ENCODE results near the gene SLC28A3. TPM values are rescaled to one million over a fixed set of nuclear protein-coding genes. Genes with fewer than 3 reads are reported as not detected.
A peak's percentile ranks its signal among the peaks of the same experiment; 100 is the strongest.
"Not testable (repeated sequence)": the region's sequence is repeated elsewhere in the genome, so short reads cannot be mapped to it uniquely, and the experiment has no call there.

SLC28A3 gene
- under 1 TPM; 0.23 to 0.31 TPM for total RNA-seq

GRCh38 chr9:84340535-84340934, at the start of gene SLC28A3:
TSS of gene SLC28A3 (minus strand) at chr9:84340758. CDS start at chr9:84340633, 125 bp downstream.
- H3K4me3 Mint-ChIP-seq, result no peak within 1 kb of the TSS
- intact Hi-C loops (cut with micrococcal nuclease), result no loop called here
- H3K4me1 Mint-ChIP-seq (ENCODE audit: low read depth), result no peaks in the 10 kb centered on the region
- no peak for ATAC-seq
- peaks cover 4% of the 10 kb centered on the region for H3K27me3 Mint-ChIP-seq
- DNase-seq, result no peak
- no peaks in the 10 kb centered on the region for H3K36me3 Mint-ChIP-seq (ENCODE audit: low read depth)
- H3K27ac Mint-ChIP-seq, result no peak within 1 kb of the TSS
- TF ChIP-seq CTCF (IDR thresholded peaks at IDR 0.05), result no peak
- no peaks in the 10 kb centered on the region for H3K9me3 Mint-ChIP-seq
- POLR2A ChIA-PET, result no interaction called here
- CTCF ChIA-PET, result interaction anchor here (1.0 to 1.1 kb wide), 2 partner anchors 24 to 25 kb away, joined by 3 read pairs; no protein-coding TSS in a partner anchor

GRCh38 chr9:84390254-84390653, 49.7 kb upstream of the SLC28A3 start:
- ATAC-seq; H3K4me1 Mint-ChIP-seq (ENCODE audit: low read depth); H3K27me3 Mint-ChIP-seq; H3K9me3 Mint-ChIP-seq; H3K36me3 Mint-ChIP-seq (ENCODE audit: low read depth); CTCF ChIA-PET; H3K4me3 Mint-ChIP-seq; H3K27ac Mint-ChIP-seq; POLR2A ChIA-PET: not testable (repeated sequence)
- intact Hi-C loops (cut with micrococcal nuclease), result loop anchor here (10.0 kb wide), 1 partner anchor 395 kb away; no protein-coding TSS in a partner anchor
- peak; percentile 3 for DNase-seq

- intact Hi-C loops (cut with micrococcal nuclease), result no loop called here
- no peaks in the 10 kb centered on the region for H3K36me3 Mint-ChIP-seq (ENCODE audit: low read depth)
- H3K4me3 Mint-ChIP-seq, result no peak overlapping the region
- H3K27me3 Mint-ChIP-seq, result no peaks in the 10 kb centered on the region
- H3K9me3 Mint-ChIP-seq, result no peaks in the 10 kb centered on the region
- POLR2A ChIA-PET, result no interaction called here
- no peak overlapping the region for H3K27ac Mint-ChIP-seq
- H3K4me1 Mint-ChIP-seq (ENCODE audit: low read depth), result no peaks in the 10 kb centered on the region
- TF ChIP-seq CTCF (IDR thresholded peaks at IDR 0.05), result no peak
- ATAC-seq, result no peak
- CTCF ChIA-PET, result interaction anchor here (6.6 kb wide), 1 partner anchor 9 kb away, joined by 47 read pairs; no protein-coding TSS in a partner anchor
- no peak for DNase-seq
Observed at GRCh38 chr9:84387821-84388220, 47.3 kb upstream of the SLC28A3 start.

GRCh38 chr9:84386753-84387152, 46.2 kb upstream of the SLC28A3 start:
- Mint-ChIP-seq H3K36me3 (ENCODE audit: low read depth) (no peaks in the 10 kb centered on the region), H3K27ac (no peak overlapping the region), H3K4me3 (no peak overlapping the region), H3K4me1 (ENCODE audit: low read depth) (no peaks in the 10 kb centered on the region), H3K27me3 (peaks cover 2% of the 10 kb centered on the region), H3K9me3 (no peaks in the 10 kb centered on the region)
- CTCF ChIA-PET, result interaction anchor here (6.6 kb wide), 1 partner anchor 10 kb away, joined by 47 read pairs; no protein-coding TSS in a partner anchor
- intact Hi-C loops (cut with micrococcal nuclease), result no loop called here
- DNase-seq, result no peak
- no peak for ATAC-seq
- no peak for TF ChIP-seq CTCF (IDR thresholded peaks at IDR 0.05)
- POLR2A ChIA-PET, result no interaction called here

- no peaks in the 10 kb centered on the region for H3K36me3 Mint-ChIP-seq (ENCODE audit: low read depth)
- intact Hi-C loops (cut with micrococcal nuclease), result no loop called here
Observed at GRCh38 chr9:84385386-84386040, 45.0 kb upstream of the SLC28A3 start.

More at GRCh38 chr9:84385386-84386040, 45.0 kb upstream of the SLC28A3 start:
- DNase-seq, result no peak
- Mint-ChIP-seq H3K27me3 (peaks cover 4% of the 10 kb centered on the region), H3K4me1 (ENCODE audit: low read depth) (no peaks in the 10 kb centered on the region), H3K27ac (no peak overlapping the region), H3K9me3 (no peaks in the 10 kb centered on the region), H3K4me3 (no peak overlapping the region)
- no peak for ATAC-seq
- TF ChIP-seq CTCF (IDR thresholded peaks at IDR 0.05), result no peak
- POLR2A ChIA-PET, result no interaction called here
- CTCF ChIA-PET, result interaction anchor here (6.6 kb wide), 1 partner anchor 11 kb away, joined by 47 read pairs; no protein-coding TSS in a partner anchor

All from activated CD8-positive, alpha-beta T cell treated with anti-CD3 and anti-CD28 coated beads for 36 hours (primary cell).